ENCODE results near the gene MSL3B.

Gene MSL3B

GRCh38 chr2:233831861-233832260 lies 36.3 kb downstream of the MSL3B start:
- Histone ChIP-seq H3K36me3 (ENCODE audit: insufficient read depth, low read length) (peaks cover 19% of the 10 kb centered on the region), H3K27me3 (ENCODE audit: control insufficient read depth, insufficient read depth, low read length) (no peaks in the 10 kb centered on the region), H3K4me3 (ENCODE audit: low read length) (no peak overlapping the region), H3K4me1 (ENCODE audit: control insufficient read depth, insufficient read depth, low read length) (no peaks in the 10 kb centered on the region), H3K4me2 (ENCODE audit: low read length) (no peak overlapping the region), H3K9ac (ENCODE audit: low read depth, low read length) (no peak overlapping the region), H3K9me3 (replicated peaks; ENCODE audit: low read length) (no peaks in the 10 kb centered on the region)

- Histone ChIP-seq H3K36me3 (ENCODE audit: insufficient read depth, low read length) (peaks cover 14% of the 10 kb centered on the region), H3K4me2 (ENCODE audit: low read length) (no peak overlapping the region), H3K9me3 (replicated peaks; ENCODE audit: low read length) (no peaks in the 10 kb centered on the region), H3K27me3 (ENCODE audit: control insufficient read depth, insufficient read depth, low read length) (no peaks in the 10 kb centered on the region), H3K4me3 (ENCODE audit: low read length) (no peak overlapping the region), H3K4me1 (ENCODE audit: control insufficient read depth, insufficient read depth, low read length) (no peaks in the 10 kb centered on the region), H3K9ac (ENCODE audit: low read depth, low read length) (no peak overlapping the region)
Measured at GRCh38 chr2:233831011-233831721, 37.0 kb downstream of the MSL3B start.

DNA sequence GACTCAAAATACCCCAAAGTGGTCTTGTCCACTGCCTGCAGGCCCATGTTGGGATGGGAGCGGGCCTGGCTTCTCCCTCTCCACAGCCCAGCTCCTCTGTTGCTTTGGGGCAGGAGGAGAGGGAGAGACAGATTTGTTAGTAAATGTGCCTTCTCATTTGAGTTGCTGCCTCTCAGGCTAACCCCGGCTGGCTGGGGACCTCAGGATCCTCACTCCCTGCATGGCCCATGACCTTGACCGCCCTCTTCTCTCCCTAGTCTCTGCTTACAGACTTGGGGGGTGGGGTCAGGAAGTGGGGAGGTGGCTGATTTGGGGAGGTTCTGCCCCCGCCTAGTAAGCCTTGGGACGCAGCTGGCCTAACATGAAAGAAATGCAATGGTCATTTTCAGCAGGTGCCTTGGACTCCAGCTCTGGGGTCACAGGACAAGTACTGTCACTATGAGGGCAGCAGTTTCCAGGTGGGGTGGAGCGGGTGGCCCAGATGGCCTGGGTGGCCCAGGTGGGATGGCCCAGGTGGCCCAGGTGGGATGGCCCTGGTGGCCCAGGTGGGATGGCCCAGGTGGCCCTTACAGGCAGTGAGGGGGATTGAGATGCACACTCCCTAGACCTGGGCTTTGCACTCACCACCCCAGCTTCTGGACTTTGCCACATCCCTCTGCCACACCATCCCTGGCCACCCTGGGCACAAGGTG lies 37.9 kb downstream of the MSL3B start:
- Histone ChIP-seq H3K9me3 (replicated peaks; ENCODE audit: low read length) (no peaks in the 10 kb centered on the region), H3K36me3 (ENCODE audit: insufficient read depth, low read length) (peaks cover 7% of the 10 kb centered on the region), H3K4me1 (ENCODE audit: control insufficient read depth, insufficient read depth, low read length) (no peaks in the 10 kb centered on the region), H3K4me2 (ENCODE audit: low read length) (no peak overlapping the region), H3K9ac (ENCODE audit: low read depth, low read length) (no peak overlapping the region), H3K4me3 (ENCODE audit: low read length) (no peak overlapping the region), H3K27me3 (ENCODE audit: control insufficient read depth, insufficient read depth, low read length) (no peaks in the 10 kb centered on the region)

DNA sequence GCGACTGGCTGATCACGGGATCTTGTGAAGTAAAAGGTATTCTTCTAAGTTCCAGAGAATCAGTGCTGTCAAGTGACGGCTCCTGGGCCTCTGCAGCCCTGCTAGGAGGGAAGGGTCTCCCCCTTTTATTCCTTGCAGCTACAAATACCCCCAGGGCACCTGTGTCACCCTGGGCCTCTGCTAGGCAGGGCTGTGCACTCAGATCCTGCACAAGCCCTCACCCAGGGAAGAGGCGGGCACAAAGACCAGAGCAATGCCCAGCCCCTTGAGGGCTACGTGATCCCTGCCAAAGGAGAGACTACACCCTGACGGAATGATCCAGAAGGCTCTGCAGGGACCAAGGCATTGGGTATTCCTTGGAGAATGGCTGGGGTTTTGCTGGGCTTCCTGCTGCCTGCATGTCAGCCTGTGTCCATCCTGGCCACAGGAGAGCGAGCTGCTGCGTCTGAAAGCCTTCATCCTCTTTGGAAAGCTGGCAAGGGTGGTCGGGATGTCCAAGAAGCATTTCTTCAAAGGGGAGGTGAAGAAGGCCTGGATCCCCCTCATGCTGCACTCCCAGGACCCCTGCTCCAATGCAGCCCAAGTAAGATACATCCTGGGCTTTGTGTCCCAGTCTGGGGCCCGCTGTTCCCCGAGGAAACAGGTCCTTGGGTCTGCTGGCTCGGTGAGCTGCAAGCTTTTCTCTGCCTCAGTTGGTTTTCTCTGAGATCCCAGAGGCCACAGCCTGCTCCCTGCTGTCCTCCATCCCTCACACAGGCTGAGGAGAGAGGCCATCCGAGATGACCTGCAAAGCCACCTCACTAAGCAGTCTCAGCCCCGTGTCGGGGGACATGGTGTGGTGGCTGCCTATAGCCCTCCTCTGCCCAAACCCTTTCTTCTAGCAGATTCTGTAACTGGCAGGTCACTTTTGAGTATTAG lies 38.7 kb downstream of the MSL3B start:
- H3K4me3 ChIP-seq (ENCODE audit: low read length) = no peak overlapping the region
- no peak overlapping the region for H3K9ac ChIP-seq (ENCODE audit: low read depth, low read length)
- peaks cover 7% of the 10 kb centered on the region for H3K36me3 ChIP-seq (ENCODE audit: insufficient read depth, low read length)
- H3K4me1 ChIP-seq (ENCODE audit: control insufficient read depth, insufficient read depth, low read length) = no peaks in the 10 kb centered on the region
- H3K9me3 ChIP-seq (replicated peaks; ENCODE audit: low read length) = no peaks in the 10 kb centered on the region
- no peak overlapping the region for H3K4me2 ChIP-seq (ENCODE audit: low read length)
- H3K27me3 ChIP-seq (ENCODE audit: control insufficient read depth, insufficient read depth, low read length) = no peaks in the 10 kb centered on the region

- Histone ChIP-seq H3K27me3 (ENCODE audit: control insufficient read depth, insufficient read depth, low read length) (no peaks in the 10 kb centered on the region), H3K36me3 (ENCODE audit: insufficient read depth, low read length) (no peaks in the 10 kb centered on the region), H3K4me2 (ENCODE audit: low read length) (no peak overlapping the region), H3K9me3 (replicated peaks; ENCODE audit: low read length) (no peaks in the 10 kb centered on the region), H3K4me3 (ENCODE audit: low read length) (no peak overlapping the region), H3K9ac (ENCODE audit: low read depth, low read length) (no peak overlapping the region), H3K4me1 (ENCODE audit: control insufficient read depth, insufficient read depth, low read length) (no peaks in the 10 kb centered on the region)
Measured at GRCh38 chr2:233828546-233829192, 39.5 kb downstream of the MSL3B start.

DNA sequence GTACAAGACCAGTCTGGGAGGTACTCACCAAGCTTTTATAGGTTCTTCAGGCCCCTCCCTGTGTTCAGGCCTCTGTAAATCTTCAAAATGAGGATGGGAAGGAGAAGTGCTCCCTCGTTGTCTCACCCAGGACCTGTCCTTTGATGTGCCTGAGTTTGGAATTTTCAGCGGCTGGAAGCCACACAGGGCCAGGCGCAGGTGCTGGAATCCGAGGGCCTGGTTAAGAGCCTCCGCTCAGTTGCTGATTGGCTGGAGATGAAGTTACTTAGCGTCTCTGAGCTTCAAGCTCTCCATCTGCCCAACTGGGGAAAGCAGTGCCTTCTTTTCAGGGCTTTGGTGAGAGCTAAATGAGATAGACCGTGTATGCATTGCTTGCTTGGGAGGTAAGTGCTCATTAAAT lies 43.8 kb downstream of the MSL3B start:
- Histone ChIP-seq H3K9ac (ENCODE audit: low read depth, low read length) (no peak overlapping the region), H3K27me3 (ENCODE audit: control insufficient read depth, insufficient read depth, low read length) (peaks cover 11% of the 10 kb centered on the region), H3K4me1 (ENCODE audit: control insufficient read depth, insufficient read depth, low read length) (no peaks in the 10 kb centered on the region), H3K36me3 (ENCODE audit: insufficient read depth, low read length) (no peaks in the 10 kb centered on the region), H3K4me3 (ENCODE audit: low read length) (no peak overlapping the region), H3K9me3 (replicated peaks; ENCODE audit: low read length) (no peaks in the 10 kb centered on the region), H3K4me2 (ENCODE audit: low read length) (no peak overlapping the region)

GRCh38 chr2:233823731-233824121 lies 44.5 kb downstream of the MSL3B start:
- Histone ChIP-seq H3K9ac (ENCODE audit: low read depth, low read length) (no peak overlapping the region), H3K4me3 (ENCODE audit: low read length) (no peak overlapping the region), H3K9me3 (replicated peaks; ENCODE audit: low read length) (no peaks in the 10 kb centered on the region), H3K27me3 (ENCODE audit: control insufficient read depth, insufficient read depth, low read length) (peaks cover 11% of the 10 kb centered on the region), H3K4me2 (ENCODE audit: low read length) (no peak overlapping the region), H3K36me3 (ENCODE audit: insufficient read depth, low read length) (no peaks in the 10 kb centered on the region), H3K4me1 (ENCODE audit: control insufficient read depth, insufficient read depth, low read length) (no peaks in the 10 kb centered on the region)

DNA sequence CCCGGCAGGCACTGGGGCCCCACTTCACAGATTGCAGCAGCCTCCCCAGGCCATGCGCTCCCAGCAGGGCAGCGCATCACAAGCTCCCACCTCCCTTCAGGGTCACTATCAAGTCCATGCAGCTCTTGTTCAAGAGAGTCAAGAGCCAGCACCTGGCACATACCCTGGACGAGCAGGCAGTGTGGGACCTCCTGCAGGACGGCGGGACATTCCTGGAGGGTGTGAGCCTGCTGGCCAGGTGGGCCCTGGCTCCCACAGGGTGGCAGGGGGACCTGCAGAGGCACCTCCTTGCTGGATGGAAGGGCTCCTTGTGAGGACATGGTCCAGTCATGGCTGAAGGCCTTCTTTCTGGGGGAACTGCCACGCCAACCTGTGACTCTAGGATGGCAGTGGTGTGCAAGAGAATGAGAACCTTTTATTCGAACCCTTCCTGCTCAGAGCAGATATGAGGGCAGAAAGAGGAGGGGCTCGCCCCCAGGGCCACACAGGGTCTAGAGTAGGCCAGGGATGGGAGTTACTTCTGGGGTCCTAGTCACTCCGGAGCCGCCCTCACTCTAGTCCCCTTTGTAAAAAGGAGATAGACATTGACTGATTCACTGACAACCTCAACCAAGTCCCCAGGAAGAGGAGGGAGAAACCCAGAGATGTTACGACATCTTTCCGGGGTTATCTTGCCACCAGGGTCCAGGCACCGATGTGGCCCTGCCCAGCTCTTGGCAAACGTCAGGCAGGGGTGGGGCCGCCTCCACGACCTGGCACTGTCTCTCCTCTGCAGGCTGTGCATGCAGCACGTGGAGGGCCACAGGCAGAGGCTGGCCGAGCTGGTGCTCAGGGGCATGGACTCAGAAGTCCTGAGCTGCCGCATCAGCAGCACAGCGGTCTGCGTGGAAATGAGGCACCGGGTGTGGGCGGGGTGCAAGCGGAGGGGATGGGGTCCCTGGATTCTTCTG lies 45.1 kb downstream of the MSL3B start:
- Histone ChIP-seq H3K9ac (ENCODE audit: low read depth, low read length) (no peak overlapping the region), H3K27me3 (ENCODE audit: control insufficient read depth, insufficient read depth, low read length) (peaks cover 11% of the 10 kb centered on the region), H3K4me2 (ENCODE audit: low read length) (no peak overlapping the region), H3K4me3 (ENCODE audit: low read length) (no peak overlapping the region), H3K4me1 (ENCODE audit: control insufficient read depth, insufficient read depth, low read length) (no peaks in the 10 kb centered on the region), H3K36me3 (ENCODE audit: insufficient read depth, low read length) (no peaks in the 10 kb centered on the region), H3K9me3 (replicated peaks; ENCODE audit: low read length) (no peaks in the 10 kb centered on the region)

DNA sequence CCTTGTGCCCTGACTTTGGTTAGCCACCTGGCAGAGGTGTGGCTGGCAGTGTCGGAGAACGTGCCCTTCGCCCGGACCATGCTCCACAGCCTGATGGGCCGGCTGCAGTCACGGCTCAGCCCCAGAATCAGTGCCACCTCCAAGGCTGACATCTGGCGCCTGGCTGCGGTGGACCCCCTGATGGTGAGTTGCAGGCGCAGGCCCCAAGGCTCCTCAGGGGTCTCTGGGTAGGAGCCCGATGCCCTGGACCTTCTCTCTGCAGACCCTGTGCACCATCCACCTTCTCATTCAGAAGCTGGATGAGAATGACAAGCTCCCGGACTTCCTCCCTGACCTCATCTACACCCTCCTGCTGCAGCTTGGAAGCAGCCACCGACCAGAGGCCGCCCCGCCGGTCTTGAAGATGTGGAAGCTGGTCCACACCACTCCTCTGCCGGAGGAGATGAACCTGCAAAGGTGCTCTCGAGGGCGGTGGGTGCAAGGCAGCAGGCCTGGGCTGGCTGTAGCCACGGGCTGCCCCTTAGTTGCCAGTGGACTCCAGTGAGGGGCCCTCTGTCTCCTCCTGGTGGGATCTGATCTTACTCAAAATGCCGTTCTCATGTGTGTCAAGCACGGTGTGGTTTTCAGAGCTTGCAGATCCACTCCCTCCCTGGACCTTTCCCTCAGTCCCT lies 46.0 kb downstream of the MSL3B start:
- Histone ChIP-seq H3K27me3 (ENCODE audit: control insufficient read depth, insufficient read depth, low read length) (peaks cover 11% of the 10 kb centered on the region), H3K4me2 (ENCODE audit: low read length) (no peak overlapping the region)

DNA sequence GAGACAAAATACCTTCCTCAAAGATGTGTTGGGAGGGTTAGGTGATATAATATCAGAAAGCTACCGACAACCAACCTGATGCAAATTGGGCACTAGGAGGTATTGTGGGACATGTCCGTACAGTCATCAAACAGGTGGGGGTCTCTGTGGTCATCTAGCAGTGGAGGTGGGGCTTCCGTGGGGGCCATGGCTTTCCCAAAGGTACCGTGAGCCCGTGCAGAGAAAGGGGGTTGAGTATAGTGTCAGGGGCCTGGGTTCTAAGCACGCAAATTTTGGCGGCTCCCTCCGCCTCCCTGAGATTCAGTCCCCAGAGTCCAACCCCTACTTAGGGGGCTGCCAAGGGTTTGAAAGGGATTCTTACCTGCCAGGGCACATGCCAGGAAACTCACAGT lies 46.5 kb downstream of the MSL3B start:
- Histone ChIP-seq H3K9me3 (replicated peaks; ENCODE audit: low read length) (no peaks in the 10 kb centered on the region), H3K27me3 (ENCODE audit: control insufficient read depth, insufficient read depth, low read length) (peaks cover 11% of the 10 kb centered on the region), H3K36me3 (ENCODE audit: insufficient read depth, low read length) (no peaks in the 10 kb centered on the region), H3K4me2 (ENCODE audit: low read length) (no peak overlapping the region), H3K4me3 (ENCODE audit: low read length) (no peak overlapping the region), H3K4me1 (ENCODE audit: control insufficient read depth, insufficient read depth, low read length) (no peaks in the 10 kb centered on the region), H3K9ac (ENCODE audit: low read depth, low read length) (no peak overlapping the region)

More for the DNA sequence above, 46.0 kb downstream of the MSL3B start:
- Histone ChIP-seq H3K9me3 (replicated peaks; ENCODE audit: low read length) (no peaks in the 10 kb centered on the region), H3K4me1 (ENCODE audit: control insufficient read depth, insufficient read depth, low read length) (no peaks in the 10 kb centered on the region), H3K9ac (ENCODE audit: low read depth, low read length) (no peak overlapping the region), H3K4me3 (ENCODE audit: low read length) (no peak overlapping the region), H3K36me3 (ENCODE audit: insufficient read depth, low read length) (no peaks in the 10 kb centered on the region)

Measured in skeletal muscle satellite cell (primary cell).